Astrocyte (in vitro differentiated cells and primary cell): ENCODE results near the gene P2RY6. TPM values are rescaled to one million over a fixed set of nuclear protein-coding genes. Genes with fewer than 3 reads are reported as not detected.
A peak's percentile ranks its signal among the peaks of the same experiment; 100 is the strongest.

ENCODE experiments used
- DNase-seq: peaks from one replicate; pipeline ENCODE4 v3.0.0-alpha.2; 2010; ENCODE audit warnings: low read depth
- FAIRE-seq: peaks from 2 replicates; lab custom pipeline; 2011; peaks lifted over from hg19 to GRCh38; lab: Jason Lieb, UNC
- H2AFZ ChIP-seq: 2 replicates; pipeline ENCODE4 v1.6.0; 2012; ENCODE audit warnings: low read depth, low read length, inconsistent platforms
- H3K27ac ChIP-seq: 2 replicates; pipeline ENCODE4 v1.5.1; 2011; ENCODE audit warnings: low read depth, low read length, inconsistent platforms
- H3K27me3 ChIP-seq: 2 replicates; pipeline ENCODE4 v1.6.0; 2011; ENCODE audit warnings: low read length, inconsistent platforms; ENCODE audit not compliant: insufficient read depth
- H3K36me3 ChIP-seq: 2 replicates; pipeline ENCODE4 v1.5.1; 2011; ENCODE audit warnings: low read length, inconsistent platforms; ENCODE audit not compliant: insufficient read depth
- H3K4me1 ChIP-seq: 2 replicates; pipeline ENCODE4 v1.5.1; 2011; ENCODE audit warnings: low read length, inconsistent platforms; ENCODE audit not compliant: insufficient read depth
- H3K4me2 ChIP-seq: 2 replicates; pipeline ENCODE4 v1.6.0; 2012; ENCODE audit warnings: low read length, inconsistent platforms
- H3K4me3 ChIP-seq: 2 replicates; pipeline ENCODE4 v1.5.1; 2011; ENCODE audit warnings: low read depth, mild to moderate bottlenecking, low read length, inconsistent platforms; ENCODE audit not compliant: insufficient read depth
- H3K79me2 ChIP-seq: 2 replicates; pipeline ENCODE4 v1.6.0; 2012; ENCODE audit warnings: mild to moderate bottlenecking, low read length, inconsistent platforms; ENCODE audit not compliant: insufficient read depth
- H3K9ac ChIP-seq: 2 replicates; pipeline ENCODE4 v1.6.0; 2012; ENCODE audit warnings: mild to moderate bottlenecking, low read length, inconsistent platforms
- H3K9me3 ChIP-seq: 2 replicates; pipeline ENCODE4 v1.5.1; 2012; ENCODE audit warnings: low read depth, mild to moderate bottlenecking, low read length, inconsistent platforms; ENCODE audit not compliant: insufficient read depth
- H4K20me1 ChIP-seq: 2 replicates; pipeline ENCODE4 v1.6.0; 2012; ENCODE audit warnings: low read length, inconsistent platforms; ENCODE audit not compliant: insufficient read depth
- H3K27ac Mint-ChIP-seq: one replicate; pipeline ENCODE4 v1.8.0; 2021; ENCODE audit warnings: mild to moderate bottlenecking, mixed read lengths; ENCODE audit not compliant: unreplicated experiment
- H3K27me3 Mint-ChIP-seq: one replicate; pipeline ENCODE4 v1.8.0; 2021; ENCODE audit warnings: low read depth, mixed read lengths; ENCODE audit not compliant: unreplicated experiment
- H3K36me3 Mint-ChIP-seq: one replicate; pipeline ENCODE4 v1.8.0; 2021; ENCODE audit warnings: low read depth, mixed read lengths; ENCODE audit not compliant: unreplicated experiment
- H3K4me1 Mint-ChIP-seq: one replicate; pipeline ENCODE4 v1.8.0; 2021; ENCODE audit warnings: low read depth, mixed read lengths; ENCODE audit not compliant: unreplicated experiment
- H3K4me3 Mint-ChIP-seq: one replicate; pipeline ENCODE4 v1.8.0; 2021; ENCODE audit warnings: mild to moderate bottlenecking, moderate library complexity, mixed read lengths; ENCODE audit not compliant: unreplicated experiment
- H3K9me3 Mint-ChIP-seq: one replicate; pipeline ENCODE4 v1.8.0; 2021; ENCODE audit warnings: mild to moderate bottlenecking, mixed read lengths; ENCODE audit not compliant: unreplicated experiment
- CTCF ChIP-seq: IDR thresholded peaks from 2 replicates; pipeline ENCODE4 v1.5.1; 2011; ENCODE audit warnings: low read depth, mild to moderate bottlenecking, inconsistent platforms, low read length, moderate library complexity; ENCODE audit not compliant: insufficient read depth
- EZH2 ChIP-seq: IDR thresholded peaks from 2 replicates; pipeline ENCODE4 v1.6.1; 2012; ENCODE audit warnings: mild to moderate bottlenecking, low read length, inconsistent platforms; ENCODE audit not compliant: insufficient read depth
- total RNA-seq: library from RNA; stranded (reverse); gene quantifications from 2 replicates; pipeline ENCODE4 v1.2.1, GENCODE V29; 2021

The P2RY6 gene
- total RNA-seq, 1 donor from 2014 or later, result 0.75 TPM

GRCh38 chr11:73237471-73238290 lies 34.5 kb upstream of the P2RY6 start:
- Histone ChIP-seq H3K79me2 (no peaks in the 10 kb centered on the region), H4K20me1 (no peaks in the 10 kb centered on the region), H3K27ac (no peak overlapping the region), H3K9ac (no peak overlapping the region), H2AFZ (peak overlapping the region; percentile 18), H3K36me3 (no peaks in the 10 kb centered on the region), H3K9me3 (no peaks in the 10 kb centered on the region), H3K27me3 (no peaks in the 10 kb centered on the region), H3K4me2 (no peak overlapping the region), H3K4me1 (peaks cover 3% of the 10 kb centered on the region), H3K4me3 (no peak overlapping the region)
- TF ChIP-seq EZH2, result no peak
- TF ChIP-seq CTCF, result no peak
- Mint-ChIP-seq H3K27me3 (peaks cover 36% of the 10 kb centered on the region), H3K27ac (no peak overlapping the region), H3K4me3 (no peak overlapping the region), H3K9me3 (no peaks in the 10 kb centered on the region), H3K36me3 (no peaks in the 10 kb centered on the region), H3K4me1 (peaks cover 4% of the 10 kb centered on the region)
- no peak for DNase-seq
- FAIRE-seq, result no peak

- no peak for FAIRE-seq
Observed at GRCh38 chr11:73239111-73239521, 33.0 kb upstream of the P2RY6 start.

More at GRCh38 chr11:73239111-73239521, 33.0 kb upstream of the P2RY6 start:
- Histone ChIP-seq H3K27ac (no peak overlapping the region), H3K4me2 (no peak overlapping the region), H4K20me1 (no peaks in the 10 kb centered on the region), H3K9ac (no peak overlapping the region), H2AFZ (no peak overlapping the region), H3K4me3 (no peak overlapping the region), H3K79me2 (no peaks in the 10 kb centered on the region), H3K9me3 (no peaks in the 10 kb centered on the region), H3K36me3 (no peaks in the 10 kb centered on the region), H3K27me3 (no peaks in the 10 kb centered on the region), H3K4me1 (peaks cover 3% of the 10 kb centered on the region)
- DNase-seq, result no peak
- Mint-ChIP-seq H3K4me1 (peaks cover 4% of the 10 kb centered on the region), H3K27me3 (peaks cover 31% of the 10 kb centered on the region), H3K4me3 (no peak overlapping the region), H3K9me3 (no peaks in the 10 kb centered on the region), H3K27ac (no peak overlapping the region), H3K36me3 (no peaks in the 10 kb centered on the region)
- TF ChIP-seq EZH2, result no peak
- TF ChIP-seq CTCF, result no peak
